Aorta (tissue), 5 donors: ENCODE results near the gene CLDN14. TPM values are rescaled to one million over a fixed set of nuclear protein-coding genes. Genes with fewer than 3 reads are reported as not detected.

Experiments
- ATAC-seq: fragments of 200-7000 bp; cut with Tn5 transposase; one replicate; pipeline ENCODE4 v1.9.1; 2022; ENCODE audit warnings: moderate library complexity; ENCODE audit not compliant: low FRiP score
- DNase-seq, 2 donors: peaks; one replicate each; pipeline ENCODE4 v3.0.0-alpha.2; 2020
- H3K27ac ChIP-seq, 2 donors: one replicate each; pipeline ENCODE4 v1.5.1; 2013; ENCODE audit warnings: low read length in 2 of 2, mild to moderate bottlenecking in 2 of 2, moderate library complexity in 2 of 2, control low read depth in 1 of 2, inconsistent platforms in 1 of 2, low read depth in 1 of 2
- H3K27me3 ChIP-seq, 2 donors: one replicate each; pipeline ENCODE4 v1.6.1; 2013; ENCODE audit warnings: control low read depth in 1 of 2, low read length in 1 of 2, mild to moderate bottlenecking in 1 of 2, moderate library complexity in 1 of 2; ENCODE audit not compliant: insufficient read depth in 2 of 2, control insufficient read depth in 1 of 2
- H3K36me3 ChIP-seq, 2 donors: one replicate each; pipeline ENCODE4 v1.6.1; 2013; ENCODE audit warnings: control low read depth in 1 of 2, low read length in 1 of 2, mild to moderate bottlenecking in 1 of 2; ENCODE audit not compliant: insufficient read depth in 2 of 2, control insufficient read depth in 1 of 2
- H3K4me1 ChIP-seq, 2 donors: one replicate each; pipeline ENCODE4 v1.6.1; 2013; ENCODE audit warnings: low read length in 2 of 2, control low read depth in 1 of 2, mild to moderate bottlenecking in 1 of 2, moderate library complexity in 1 of 2; ENCODE audit not compliant: insufficient read depth in 2 of 2, control insufficient read depth in 1 of 2
- H3K4me3 ChIP-seq, 2 donors: one replicate each; pipeline ENCODE4 v1.5.1; 2013; ENCODE audit warnings: low read length in 2 of 2, control low read depth in 1 of 2, mild to moderate bottlenecking in 1 of 2
- H3K9me3 ChIP-seq: one replicate; pipeline ENCODE4 v1.6.1; 2013; ENCODE audit warnings: mild to moderate bottlenecking, low read length; ENCODE audit not compliant: control insufficient read depth
- WGBS, 2 donors: extraction: QIAGEN DNeasy Blood & Tissue Kit; methylation state at CpG; one replicate each; pipeline ENCODE4 v1.1.7; 2013; 5-methylcytosine and 5-hydroxymethylcytosine counted together
- intact Hi-C, 2 donors: fragments of 100-400 bp; cut with DNase I; formaldehyde crosslinking; loops; one replicate each; pipeline versions ENCODE4 v1.14.2 to v1.15.0; 2022
- polyA plus RNA-seq, 2 donors: library from polyadenylated mRNA; stranded (reverse); fragments of 200-250 nt; gene quantifications; one replicate each; pipeline ENCODE4 v1.2.3, GENCODE V29; 2013
- total RNA-seq, 2 donors: library from RNA; stranded (reverse); fragmentation: NEBNext Ultra II Directional; extraction: Animal tissue kit (Norgen Biotek cat#: 25700); gene quantifications; one replicate each; pipeline ENCODE4 v1.2.1, GENCODE V29; 2021
- donor health status: healthy with polysubstance abuse.
- donor health status: Bipolar disorder and iron deficiency.
- donor health status: DM: no; HTN: no; CAD: no.
- donor health status: DM: no; HTN: no; CAD: no.
- donor health status: DM: yes; HTN: yes; CAD: no.

Gene CLDN14
- total and polyA plus RNA-seq, 4 donors: 0.33 to 0.42 TPM; not detected in 2

DNA sequence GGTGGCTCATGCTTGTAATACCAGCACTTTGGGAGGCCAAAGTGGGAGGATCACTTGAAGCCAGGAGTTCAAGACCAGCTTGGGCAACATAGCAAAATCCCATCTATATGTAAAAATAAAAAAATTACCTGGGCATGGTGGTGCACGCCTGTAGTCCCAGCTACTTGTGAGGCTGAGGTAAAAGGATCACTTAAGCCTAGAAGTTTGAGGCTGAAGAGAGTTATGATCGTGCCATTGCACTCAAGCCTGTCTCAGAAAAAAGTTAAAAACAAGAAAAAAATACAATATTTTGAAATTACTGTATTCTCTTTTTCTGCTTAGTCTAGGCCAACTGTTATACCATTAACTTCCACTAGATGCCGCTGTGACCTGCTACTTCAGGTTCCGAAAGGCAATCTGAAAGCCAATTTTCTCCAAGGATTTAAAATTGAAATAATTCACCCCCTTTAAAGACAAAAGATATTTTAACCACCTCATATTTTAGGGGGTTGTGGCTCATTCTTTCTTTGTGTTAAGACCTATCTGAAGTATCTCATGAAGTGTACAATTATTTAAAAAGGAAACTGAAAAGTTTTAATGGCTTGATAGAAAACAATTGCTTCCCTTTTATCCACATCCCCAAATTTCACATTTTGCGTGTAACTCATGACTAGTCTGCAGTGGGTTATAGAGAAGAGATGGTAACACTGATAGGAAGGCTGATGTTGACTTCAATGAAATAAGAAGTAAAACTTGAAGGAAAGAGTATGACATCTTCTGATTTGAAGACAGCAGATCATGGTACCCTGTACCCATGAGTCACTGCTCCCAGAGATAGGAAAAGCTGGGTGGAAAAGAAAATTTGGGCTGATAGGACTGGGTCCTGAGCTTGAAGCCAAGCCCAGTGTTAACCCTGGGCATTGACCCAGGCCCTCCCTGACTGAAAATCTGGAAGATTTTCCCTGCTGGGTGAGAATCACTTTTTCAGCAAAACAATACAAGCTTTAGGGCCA lies 24.4 kb upstream of the CLDN14 start:
- intact Hi-C loops: loop anchor here (2.0 to 5.0 kb wide), 4 partner anchors 82 to 424 kb away; no protein-coding TSS in a partner anchor
- H3K27ac ChIP-seq: no peak overlapping the region
- no peak for DNase-seq

DNA sequence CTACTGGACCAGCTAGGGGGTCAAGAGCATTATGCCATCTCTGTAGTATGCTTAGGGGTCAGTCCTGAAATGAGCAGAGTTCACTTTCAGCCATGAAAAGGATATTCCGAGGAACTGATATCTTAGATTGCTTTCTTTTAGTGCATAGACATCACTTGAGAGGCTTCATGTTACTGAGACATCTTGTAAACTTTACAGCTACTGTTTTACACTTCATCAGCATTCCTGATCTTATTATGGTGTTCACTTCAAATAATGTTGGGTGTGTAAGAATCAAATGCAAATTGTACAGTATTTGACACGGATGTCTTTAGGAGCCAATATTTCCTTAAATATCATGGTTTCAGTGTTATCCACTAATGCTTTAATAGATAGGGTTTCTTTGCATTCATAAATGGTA lies 22.4 kb upstream of the CLDN14 start:
- Histone ChIP-seq H3K36me3 (no peaks in the 10 kb centered on the region), H3K4me3 (no peak overlapping the region), H3K9me3 (no peaks in the 10 kb centered on the region), H3K4me1 (no peaks in the 10 kb centered on the region), H3K27me3 (no peaks in the 10 kb centered on the region), H3K27ac (no peak overlapping the region)
- intact Hi-C loops: loop anchor here (5.0 kb wide), 2 partner anchors 80 to 85 kb away; no protein-coding TSS in a partner anchor
- DNase-seq (no peak), ATAC-seq (no peak)
- 84% methylated on average over 2 of the region's 2 CpGs for WGBS, 2 donors

More for the DNA sequence above, 24.4 kb upstream of the CLDN14 start:
- WGBS, 2 donors: 33 to 35% methylated on average over 5 of the region's 5 CpGs
- Histone ChIP-seq H3K36me3 (no peaks in the 10 kb centered on the region), H3K4me1 (no peaks in the 10 kb centered on the region), H3K27me3 (no peaks in the 10 kb centered on the region), H3K4me3 (no peak overlapping the region), H3K9me3 (no peaks in the 10 kb centered on the region)
- ATAC-seq: peak; percentile 69

DNA sequence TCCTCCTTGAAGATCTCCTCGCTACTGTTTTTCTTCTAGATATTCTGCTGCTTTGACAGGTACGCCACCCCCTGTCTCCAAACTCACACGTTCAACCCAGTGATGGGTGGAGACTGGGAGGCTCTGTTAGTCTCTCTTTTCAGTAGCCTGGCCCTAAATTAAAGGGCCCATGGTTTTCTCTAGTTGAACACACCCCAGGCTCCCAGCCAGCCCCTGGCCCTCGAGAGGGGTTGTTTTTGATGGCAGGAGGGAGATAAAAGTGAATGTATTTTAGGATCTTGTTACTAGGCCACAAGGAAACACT lies 21.6 kb upstream of the CLDN14 start:
- intact Hi-C loops: loop anchor here (5.0 kb wide), 2 partner anchors 79 to 86 kb away; no protein-coding TSS in a partner anchor
- 50 to 57% methylated on average over 4 of the region's 4 CpGs for WGBS, 2 donors
- H3K27ac ChIP-seq: no peak overlapping the region

DNA sequence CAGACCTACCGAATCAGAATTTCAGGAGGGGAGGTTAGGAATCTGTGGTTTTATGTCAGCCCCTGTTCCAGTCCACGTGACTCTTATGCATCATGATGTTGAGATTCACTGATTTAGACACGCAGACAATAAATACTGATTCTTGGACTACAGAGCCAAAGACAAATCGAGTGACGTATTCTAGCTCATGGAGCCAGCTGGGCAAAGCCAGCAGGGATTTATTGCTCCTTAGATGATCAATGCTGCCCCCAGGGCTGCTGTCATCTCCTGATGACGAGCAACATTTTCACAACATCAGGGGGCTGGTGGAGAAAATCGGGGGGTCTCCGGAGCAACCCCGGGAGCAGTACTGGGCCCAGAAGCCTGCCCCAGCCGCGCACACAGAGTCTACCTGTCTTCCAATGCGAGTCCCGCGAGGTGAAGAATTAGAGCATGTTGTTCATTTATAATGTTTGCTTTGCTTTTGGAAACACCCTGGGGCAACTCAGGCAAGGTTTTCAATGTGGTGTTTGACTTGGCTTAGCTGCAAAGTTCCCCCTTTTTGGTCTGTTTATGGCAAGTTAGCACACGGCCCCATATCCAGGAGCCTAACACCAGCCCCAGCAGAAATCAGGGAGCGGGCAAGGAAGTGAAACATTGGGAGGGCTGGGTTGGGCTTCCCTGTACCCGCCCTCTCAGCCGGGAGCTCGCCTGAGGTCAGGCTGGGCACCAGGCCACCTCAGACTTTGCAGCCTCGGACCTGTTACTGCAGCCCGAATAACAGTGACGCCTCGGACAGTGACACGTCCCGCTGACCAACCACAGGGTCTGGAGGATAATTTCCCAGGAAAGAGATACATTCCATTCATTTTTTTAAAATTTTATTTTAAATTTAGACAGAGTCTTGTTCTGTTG lies 19.9 kb upstream of the CLDN14 start:
- H3K27ac ChIP-seq: no peak overlapping the region
- ATAC-seq (peak; percentile 69), DNase-seq (peak; percentile 84 to 89)
- H3K36me3 ChIP-seq: no peaks in the 10 kb centered on the region
- no peaks in the 10 kb centered on the region for H3K9me3 ChIP-seq
- intact Hi-C loops: loop anchor here (5.0 kb wide), 2 partner anchors 78 to 87 kb away; no protein-coding TSS in a partner anchor
- H3K27me3 ChIP-seq: no peaks in the 10 kb centered on the region
- 30 to 47% methylated on average over 25 of the region's 25 CpGs for WGBS, 2 donors
- no peak overlapping the region for H3K4me3 ChIP-seq
- H3K4me1 ChIP-seq: no peaks in the 10 kb centered on the region

More for the DNA sequence above, 21.6 kb upstream of the CLDN14 start:
- Histone ChIP-seq H3K36me3 (no peaks in the 10 kb centered on the region), H3K4me3 (no peak overlapping the region), H3K4me1 (no peaks in the 10 kb centered on the region), H3K27me3 (no peaks in the 10 kb centered on the region), H3K9me3 (no peaks in the 10 kb centered on the region)
- DNase-seq: no peak
- no peak for ATAC-seq

DNA sequence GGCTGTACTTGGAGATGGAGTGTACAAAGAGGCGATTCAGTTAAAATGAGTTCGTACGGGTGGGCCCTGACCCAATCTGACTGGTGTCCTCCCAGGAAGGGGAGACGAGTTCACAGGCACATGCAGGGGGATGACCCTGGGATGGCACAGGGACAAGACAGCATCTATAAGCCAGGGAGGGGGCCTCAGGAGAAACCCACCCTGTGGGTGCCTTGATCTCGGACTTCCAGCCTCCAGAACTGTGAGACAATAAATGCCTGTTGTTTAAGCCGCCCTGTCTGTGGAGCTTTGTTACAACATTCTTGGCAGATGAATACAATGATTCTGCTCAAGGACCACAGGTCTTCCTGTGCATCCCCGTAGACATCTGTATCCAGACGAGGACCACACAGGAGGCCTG lies 14.6 kb upstream of the CLDN14 start:
- WGBS, 2 donors: 91 to 94% methylated on average over 8 of the region's 8 CpGs
- H3K4me3 ChIP-seq: no peak overlapping the region
- DNase-seq: no peak
- no peaks in the 10 kb centered on the region for H3K9me3 ChIP-seq
- no peaks in the 10 kb centered on the region for H3K4me1 ChIP-seq
- H3K36me3 ChIP-seq: no peaks in the 10 kb centered on the region
- ATAC-seq: no peak
- H3K27ac ChIP-seq: no peak overlapping the region
- intact Hi-C loops: no loop called here
- H3K27me3 ChIP-seq: no peaks in the 10 kb centered on the region

DNA sequence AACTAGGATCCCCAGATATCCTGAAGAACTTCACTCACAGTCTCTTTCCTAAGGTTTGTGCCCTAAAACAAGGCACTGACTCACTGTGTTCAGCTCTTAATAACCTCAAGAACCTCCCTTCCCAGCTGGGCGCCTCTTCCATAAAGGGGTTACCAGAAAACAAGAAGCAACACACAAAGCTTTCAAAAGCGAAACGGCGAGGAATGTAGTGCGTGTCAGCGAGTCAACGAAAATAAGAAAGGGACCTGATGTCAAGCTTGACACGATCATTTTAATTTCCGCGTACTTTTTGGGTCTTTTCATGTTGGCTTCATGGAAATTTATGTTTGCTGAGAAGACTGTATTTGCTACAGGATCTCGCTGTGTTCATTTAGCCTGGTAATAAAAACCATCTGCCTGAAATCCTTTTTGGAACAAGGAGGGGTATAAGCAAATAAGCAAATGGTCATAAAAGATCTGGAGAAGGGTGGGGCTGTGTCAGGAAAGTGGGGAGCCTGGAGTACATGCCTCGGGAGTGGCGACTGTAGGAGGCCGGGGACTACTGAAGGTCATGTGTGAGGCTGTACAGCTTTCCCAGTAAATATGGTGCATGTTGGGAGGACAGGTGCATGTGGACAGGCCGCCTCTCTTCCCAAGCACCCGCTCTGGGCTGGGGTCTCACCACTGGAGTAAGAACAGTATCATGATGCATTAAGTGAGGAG lies 11.4 kb upstream of the CLDN14 start:
- no peak overlapping the region for H3K27ac ChIP-seq
- H3K4me1 ChIP-seq: no peaks in the 10 kb centered on the region
- no peak for ATAC-seq
- DNase-seq: no peak
- WGBS, 2 donors: 78 to 86% methylated on average over 16 of the region's 16 CpGs
- no peak overlapping the region for H3K4me3 ChIP-seq
- no peaks in the 10 kb centered on the region for H3K36me3 ChIP-seq
- intact Hi-C loops: no loop called here
- no peaks in the 10 kb centered on the region for H3K9me3 ChIP-seq
- H3K27me3 ChIP-seq: no peaks in the 10 kb centered on the region

DNA sequence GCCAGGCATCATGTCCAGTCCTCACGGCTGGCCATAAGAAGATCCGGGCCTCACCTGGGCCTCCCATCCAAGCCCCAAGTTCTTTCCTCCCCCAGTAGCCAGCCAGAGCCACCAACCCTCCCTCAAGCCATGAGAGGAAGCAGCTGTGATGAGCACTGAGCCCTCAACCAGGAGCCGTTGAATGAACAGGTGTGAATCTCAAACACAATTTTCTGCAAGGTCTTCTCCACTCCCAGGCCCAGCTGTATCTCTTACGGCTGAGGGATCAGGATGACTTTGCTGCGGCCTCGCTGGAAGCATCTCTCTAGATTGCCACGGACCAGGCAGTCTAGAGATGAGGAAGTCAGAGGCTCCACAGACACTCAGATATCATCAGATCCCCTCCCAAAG lies 9.8 kb upstream of the CLDN14 start:
- DNase-seq (no peak), ATAC-seq (no peak)
- intact Hi-C loops: no loop called here
- no peak overlapping the region for H3K4me3 ChIP-seq
- no peaks in the 10 kb centered on the region for H3K36me3 ChIP-seq
- no peak overlapping the region for H3K27ac ChIP-seq
- no peaks in the 10 kb centered on the region for H3K27me3 ChIP-seq
- 94 to 96% methylated on average over 7 of the region's 7 CpGs for WGBS, 2 donors
- H3K9me3 ChIP-seq: no peaks in the 10 kb centered on the region
- H3K4me1 ChIP-seq: no peaks in the 10 kb centered on the region

DNA sequence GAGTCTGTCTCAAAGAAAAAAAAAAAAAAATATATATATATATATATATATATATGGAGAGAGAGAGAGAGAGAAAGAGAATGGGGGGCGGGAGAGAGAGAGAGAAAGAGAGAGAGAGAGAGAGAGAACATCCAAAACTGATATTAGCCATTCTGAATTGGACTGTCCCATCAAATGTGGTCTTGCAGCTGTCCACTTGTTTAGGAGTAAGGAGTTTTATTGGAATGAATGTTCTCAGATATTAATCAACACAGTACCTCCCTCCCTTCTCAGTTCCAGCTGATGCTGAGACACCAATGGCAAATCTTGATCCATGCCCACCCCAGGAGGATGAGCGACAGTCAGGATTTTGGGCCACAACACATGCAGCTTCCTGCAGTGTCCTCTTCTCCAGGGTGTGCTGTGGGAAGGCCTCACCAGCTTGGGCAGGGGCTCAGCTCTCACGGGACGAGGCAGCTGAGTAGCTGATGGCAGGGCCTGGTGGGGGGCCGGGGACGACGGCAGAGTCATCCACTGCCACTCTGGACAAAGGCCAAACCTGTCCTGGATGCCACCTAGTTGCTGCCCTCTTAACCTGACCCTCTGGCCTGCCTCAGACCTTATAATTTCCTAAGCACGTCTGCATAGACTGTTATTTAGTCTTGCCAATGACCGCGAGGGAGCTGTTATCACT lies 9.3 kb upstream of the CLDN14 start:
- ATAC-seq: no peak
- no peaks in the 10 kb centered on the region for H3K36me3 ChIP-seq

More for the DNA sequence above, 9.3 kb upstream of the CLDN14 start:
- Histone ChIP-seq H3K9me3 (no peaks in the 10 kb centered on the region), H3K27me3 (no peaks in the 10 kb centered on the region), H3K4me3 (no peak overlapping the region), H3K4me1 (no peaks in the 10 kb centered on the region), H3K27ac (no peak overlapping the region)
- intact Hi-C loops: no loop called here
- DNase-seq: no peak
- 73 to 77% methylated on average over 9 to 10 of the region's 10 CpGs for WGBS, 2 donors
